Stomach (tissue), 4 donors: ENCODE data around the gene ANKRD44.

Experiments
- POLR2A ChIP-seq, 4 donors: fragments of 450-650 bp; IDR thresholded peaks; one replicate each; pipeline ENCODE4 v1.6.1; 2016; ENCODE audit warnings: antibody characterized with exemption in 4 of 4, control low read depth in 2 of 4, mild to moderate bottlenecking in 1 of 4, moderate library complexity in 1 of 4
- TF ChIP-seq, protein P1 (sequence below), 7 experiments: fragments of 450-650 bp in 4 of 7; fragments of 200-600 bp in 3 of 7; sonication (generic) in 3 of 7; IDR thresholded peaks; one replicate each; pipeline ENCODE4 v1.5.1; 2016 to 2019; ENCODE audit warnings: antibody characterized with exemption in 7 of 7, control low read depth in 2 of 7, mild to moderate bottlenecking in 1 of 7

DNA sequence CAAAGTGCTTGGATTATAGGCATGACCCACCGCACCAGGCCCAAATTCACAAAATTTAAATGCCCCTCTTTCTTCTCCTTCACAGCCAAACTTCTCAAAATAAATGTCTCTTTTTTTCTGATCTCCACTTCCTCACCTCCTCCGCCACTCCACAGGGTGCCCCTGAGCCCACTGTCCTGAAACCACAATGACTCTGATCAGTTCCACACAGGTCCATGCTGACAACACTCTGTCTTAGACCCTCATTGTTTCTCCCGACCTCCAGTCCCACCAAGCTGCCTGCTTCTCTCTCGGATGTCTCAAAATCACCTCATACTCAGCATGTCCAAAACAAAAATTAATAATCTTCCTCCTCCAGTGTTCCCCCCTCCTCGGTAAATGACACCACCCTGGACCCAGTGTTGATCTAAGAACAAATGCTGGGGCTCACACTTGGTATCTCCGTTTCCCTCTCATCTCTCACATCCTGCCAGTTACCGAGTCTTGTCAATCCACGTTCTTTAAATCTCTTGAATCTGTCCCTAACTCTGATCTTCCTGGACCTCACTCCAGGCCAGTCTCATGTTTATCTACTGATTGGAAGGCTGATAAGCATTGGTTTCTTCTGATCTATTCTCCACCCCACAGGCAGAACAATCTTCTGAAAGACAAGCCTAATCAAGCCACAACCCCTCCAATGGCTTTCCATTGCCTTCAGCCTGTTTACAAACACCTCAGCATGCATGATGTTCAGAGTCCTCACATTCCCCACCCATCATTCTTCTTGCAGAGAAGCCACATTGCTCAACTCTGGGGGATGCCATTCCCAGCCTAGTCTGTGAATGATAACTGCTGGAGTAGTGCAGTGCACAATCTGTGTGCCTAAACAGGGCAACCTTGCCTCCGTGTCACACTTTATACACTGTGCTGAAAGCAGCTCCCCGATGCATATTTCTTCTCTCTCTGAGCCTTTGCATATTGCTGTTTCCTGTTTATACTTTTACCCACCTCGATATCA is 12.4 kb upstream of the ANKRD44 start:
- TF ChIP-seq, protein P1, sequence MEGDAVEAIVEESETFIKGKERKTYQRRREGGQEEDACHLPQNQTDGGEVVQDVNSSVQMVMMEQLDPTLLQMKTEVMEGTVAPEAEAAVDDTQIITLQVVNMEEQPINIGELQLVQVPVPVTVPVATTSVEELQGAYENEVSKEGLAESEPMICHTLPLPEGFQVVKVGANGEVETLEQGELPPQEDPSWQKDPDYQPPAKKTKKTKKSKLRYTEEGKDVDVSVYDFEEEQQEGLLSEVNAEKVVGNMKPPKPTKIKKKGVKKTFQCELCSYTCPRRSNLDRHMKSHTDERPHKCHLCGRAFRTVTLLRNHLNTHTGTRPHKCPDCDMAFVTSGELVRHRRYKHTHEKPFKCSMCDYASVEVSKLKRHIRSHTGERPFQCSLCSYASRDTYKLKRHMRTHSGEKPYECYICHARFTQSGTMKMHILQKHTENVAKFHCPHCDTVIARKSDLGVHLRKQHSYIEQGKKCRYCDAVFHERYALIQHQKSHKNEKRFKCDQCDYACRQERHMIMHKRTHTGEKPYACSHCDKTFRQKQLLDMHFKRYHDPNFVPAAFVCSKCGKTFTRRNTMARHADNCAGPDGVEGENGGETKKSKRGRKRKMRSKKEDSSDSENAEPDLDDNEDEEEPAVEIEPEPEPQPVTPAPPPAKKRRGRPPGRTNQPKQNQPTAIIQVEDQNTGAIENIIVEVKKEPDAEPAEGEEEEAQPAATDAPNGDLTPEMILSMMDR (IDR thresholded peaks at IDR 0.05) = no peak
- TF ChIP-seq POLR2A (IDR thresholded peaks at IDR 0.05) = no peak
